NCI-H748 (cell line): Measurements from ENCODE around the gene CACNA2D3.
A peak's percentile ranks its signal among the peaks of the same experiment; 100 is the strongest.

Experiments
- DNase-seq: peaks from one replicate; lab custom pipeline; 2025; ENCODE audit not compliant: unreplicated experiment; lab: John Stamatoyannopoulos, UW

CACNA2D3 gene

DNA sequence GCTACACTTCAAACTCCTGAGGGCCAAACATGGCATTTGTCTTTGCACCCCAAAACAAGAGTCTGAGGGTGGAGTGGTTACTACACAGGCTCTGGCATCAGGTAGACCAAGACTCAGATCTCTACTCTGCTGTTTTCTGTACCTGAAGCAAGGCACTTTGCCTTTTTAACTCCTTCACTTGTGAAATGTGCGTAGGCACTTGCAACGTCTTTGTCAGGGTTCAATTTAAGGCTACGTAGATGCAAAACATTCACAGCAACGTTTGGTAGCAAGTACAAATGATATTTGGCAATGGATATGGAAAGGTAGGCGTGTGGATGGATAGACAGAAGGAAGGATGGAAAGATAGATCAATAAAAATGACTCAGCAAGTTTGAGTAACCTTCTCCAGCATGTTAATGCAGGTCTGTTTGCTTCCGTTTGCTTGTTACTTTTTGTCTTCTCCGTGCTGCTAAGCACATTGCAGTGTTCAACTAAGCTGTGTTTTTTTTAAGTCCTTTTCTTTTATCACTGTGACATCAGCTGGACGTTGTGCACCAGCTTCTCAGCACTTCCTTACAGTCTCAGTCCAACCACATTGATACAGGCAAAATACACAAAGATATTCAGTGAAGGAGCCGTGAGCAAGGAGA lies 704.8 kb downstream of the CACNA2D3 start:
- no peak for DNase-seq

DNA sequence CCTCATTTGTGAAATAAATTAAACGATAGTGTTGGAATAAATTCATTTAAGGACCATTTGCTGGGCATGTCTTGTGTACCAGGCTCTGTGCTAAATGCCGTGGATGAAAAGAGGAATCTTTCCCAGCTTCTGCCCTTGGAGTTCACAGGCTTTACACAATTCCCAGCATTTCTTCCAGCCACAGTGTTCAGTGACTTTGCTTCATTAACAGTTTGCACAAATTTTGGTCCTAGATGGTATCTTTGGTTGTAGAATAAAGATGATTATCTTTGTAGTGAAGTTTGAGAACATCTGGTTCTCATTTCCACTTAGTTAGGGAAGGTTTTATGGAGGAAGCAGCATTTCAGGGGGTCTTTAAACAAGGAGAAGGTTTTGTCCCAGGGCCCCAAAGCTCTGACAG lies 705.4 kb downstream of the CACNA2D3 start:
- DNase-seq, result no peak

DNA sequence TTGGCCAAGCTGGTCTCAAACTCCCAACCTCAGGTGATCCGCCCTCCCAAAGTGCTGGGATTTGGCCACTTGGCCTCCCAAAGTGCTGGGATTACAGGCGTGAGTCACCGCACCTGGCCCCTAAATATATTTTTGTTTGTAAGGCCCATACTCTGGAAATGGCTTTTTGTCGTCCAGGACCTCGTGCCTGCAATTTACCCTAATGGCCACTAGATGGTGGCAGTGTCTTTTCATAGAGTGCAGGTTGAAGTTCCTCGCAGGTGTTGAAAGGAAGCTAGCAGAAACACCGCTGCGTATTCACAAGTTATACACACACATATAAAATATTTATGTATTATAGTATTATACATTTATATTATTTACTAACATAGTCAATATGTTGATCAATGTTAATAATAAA lies 708.3 kb downstream of the CACNA2D3 start:
- peak; percentile 55 for DNase-seq

DNA sequence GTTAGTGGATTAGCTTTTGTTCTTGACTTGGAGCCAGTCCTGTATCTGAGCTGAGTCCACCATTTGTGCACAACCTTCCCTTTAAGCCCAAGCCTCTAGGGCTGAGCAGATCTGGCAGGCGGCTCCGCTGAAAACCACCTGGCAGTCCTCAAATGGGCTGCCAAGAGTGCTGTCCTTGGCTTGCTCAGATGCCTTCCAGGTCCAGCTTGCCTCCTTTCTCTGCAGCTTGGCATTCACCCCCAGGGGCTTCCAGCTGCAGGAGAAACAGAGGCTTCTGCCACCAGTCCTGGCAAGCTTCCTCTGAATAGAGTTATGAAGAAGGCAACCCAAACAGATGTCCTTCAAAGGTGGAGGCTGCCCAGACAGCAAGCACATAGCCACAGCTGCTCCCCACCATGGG lies 708.8 kb downstream of the CACNA2D3 start:
- no peak for DNase-seq

DNA sequence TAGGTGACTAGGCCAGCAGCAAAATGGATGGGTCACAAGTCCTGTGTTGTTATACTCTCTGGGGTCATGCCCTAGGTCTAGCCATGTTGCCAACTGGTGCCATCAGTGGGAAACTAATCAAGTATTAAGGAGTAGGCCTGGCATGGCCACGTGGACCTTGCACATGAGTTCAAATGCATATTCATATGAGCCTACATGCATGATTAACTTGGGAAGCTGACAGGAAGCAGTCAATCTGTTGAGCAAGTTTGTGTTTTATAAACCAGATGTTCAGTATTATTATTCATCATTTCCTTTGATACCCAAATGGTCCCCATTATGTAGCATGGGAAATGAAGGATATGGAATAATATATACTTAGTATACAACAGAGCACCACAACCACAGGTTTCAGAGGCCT lies 710.5 kb downstream of the CACNA2D3 start:
- DNase-seq, result no peak

DNA sequence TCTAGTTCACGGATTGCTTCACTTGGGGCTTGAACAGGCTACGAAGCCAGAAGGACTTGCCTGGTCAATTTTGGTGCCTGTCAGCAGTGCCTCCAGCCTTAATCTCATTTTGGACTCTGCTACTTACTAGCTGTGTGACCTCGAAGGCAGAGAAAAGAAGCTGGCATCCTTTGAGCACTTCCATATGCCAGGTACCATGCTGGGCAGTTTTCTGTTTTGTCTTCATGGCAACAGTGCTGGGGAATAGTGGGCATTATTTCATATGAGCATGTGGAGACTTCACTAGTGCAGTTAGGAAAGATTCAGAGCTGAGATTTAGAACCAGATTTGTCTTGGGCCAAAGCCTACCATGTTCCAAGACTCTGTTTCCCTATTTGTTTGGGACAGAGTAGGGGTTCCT lies 713.3 kb downstream of the CACNA2D3 start:
- peak; percentile 15 for DNase-seq

DNA sequence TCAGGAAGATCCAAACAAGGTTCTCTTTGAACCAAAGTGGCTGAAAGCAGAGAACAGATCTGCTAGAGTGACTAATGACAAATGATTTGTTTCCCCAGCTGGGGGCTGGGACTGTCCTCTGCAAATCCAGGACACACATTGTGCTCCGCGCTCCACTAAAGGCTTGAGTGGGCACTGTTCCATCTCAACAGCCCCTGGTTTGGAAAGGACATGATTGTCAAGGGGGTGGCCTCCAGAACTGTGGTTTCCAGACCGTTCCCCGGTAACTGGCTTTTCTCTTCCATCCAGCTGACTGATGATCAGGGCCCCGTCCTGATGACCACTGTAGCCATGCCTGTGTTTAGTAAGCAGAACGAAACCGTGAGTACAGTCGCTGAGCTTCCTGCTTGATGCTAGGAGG lies 714.5 kb downstream of the CACNA2D3 start:
- peak; percentile 38 for DNase-seq

DNA sequence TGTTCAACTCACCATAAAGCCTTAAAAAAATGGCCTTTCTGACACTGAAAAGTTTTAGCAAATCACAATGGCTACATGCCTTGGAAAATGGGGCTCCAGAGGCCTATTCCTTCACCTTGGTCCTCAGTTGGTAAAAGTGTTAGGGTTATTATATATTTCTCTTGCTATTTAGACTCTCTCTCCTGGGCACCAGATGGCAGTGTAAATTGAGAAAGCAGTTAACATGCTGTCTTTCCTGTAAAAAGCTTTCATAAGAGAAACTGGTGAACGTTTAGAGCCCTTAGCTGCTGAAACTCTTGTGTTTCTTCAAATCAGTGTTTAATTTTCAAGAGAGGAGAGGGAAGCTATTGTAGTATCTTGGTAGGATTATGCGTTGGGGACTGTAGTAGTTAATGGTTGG lies 715.6 kb downstream of the CACNA2D3 start:
- DNase-seq, result peak; percentile 58

DNA sequence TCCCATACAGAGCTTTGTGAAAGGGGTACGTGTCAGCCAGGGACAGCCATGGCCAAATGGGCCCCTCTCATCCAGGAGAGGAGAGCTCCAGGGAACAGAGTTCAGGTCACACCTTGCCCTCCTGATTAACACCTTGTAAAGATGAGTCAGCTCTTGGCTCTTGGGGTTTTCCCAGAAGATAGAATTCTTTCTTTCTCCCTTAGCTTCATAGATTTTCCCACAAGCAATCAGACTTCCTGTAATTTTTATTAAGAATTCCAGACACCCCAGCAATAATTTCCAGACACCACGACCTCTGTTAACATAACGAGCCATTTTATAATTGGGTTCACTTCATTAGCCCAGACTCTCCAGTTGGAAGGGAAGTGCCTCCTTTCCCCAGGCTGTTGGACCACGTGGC lies 719.1 kb downstream of the CACNA2D3 start:
- DNase-seq, result no peak

DNA sequence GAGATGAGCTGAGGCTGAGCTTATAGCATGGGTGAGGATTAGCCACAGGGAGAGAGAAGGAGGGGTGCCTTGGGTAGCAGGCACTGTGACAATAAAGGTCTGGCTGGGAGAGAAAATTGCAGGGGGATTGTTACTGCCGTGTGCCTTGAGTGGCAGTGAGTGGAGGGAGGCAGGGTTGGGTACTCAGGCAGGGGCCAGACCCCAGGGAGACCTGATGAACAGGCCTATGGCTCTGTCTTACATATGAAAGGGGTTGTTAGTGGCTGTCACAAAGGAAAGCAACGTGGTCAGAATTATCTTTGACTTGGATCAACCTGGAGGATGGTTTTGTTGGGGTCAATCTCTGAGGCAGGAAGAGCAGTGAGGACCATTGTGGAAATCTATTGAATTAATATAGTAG lies 721.0 kb downstream of the CACNA2D3 start:
- no peak for DNase-seq

DNA sequence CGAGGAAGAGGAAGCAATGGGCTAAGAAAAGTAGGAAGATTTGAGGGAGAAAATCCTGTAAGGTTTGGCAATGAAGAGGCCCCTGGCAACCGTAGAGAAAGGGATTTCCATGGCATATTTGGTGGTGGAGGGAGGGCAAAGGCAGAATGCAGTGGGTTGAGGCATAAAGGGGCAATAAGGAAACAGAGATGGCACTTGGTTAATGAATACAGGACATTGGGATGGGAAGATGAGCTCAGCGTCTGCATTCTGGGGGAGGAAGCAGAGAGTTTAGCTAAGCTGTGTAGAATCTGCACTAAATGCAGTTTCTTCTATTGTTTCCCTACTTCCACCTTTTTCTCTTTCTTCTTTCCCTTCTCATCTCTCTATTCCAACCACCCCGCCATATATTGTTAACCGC lies 721.9 kb downstream of the CACNA2D3 start:
- DNase-seq, result no peak

DNA sequence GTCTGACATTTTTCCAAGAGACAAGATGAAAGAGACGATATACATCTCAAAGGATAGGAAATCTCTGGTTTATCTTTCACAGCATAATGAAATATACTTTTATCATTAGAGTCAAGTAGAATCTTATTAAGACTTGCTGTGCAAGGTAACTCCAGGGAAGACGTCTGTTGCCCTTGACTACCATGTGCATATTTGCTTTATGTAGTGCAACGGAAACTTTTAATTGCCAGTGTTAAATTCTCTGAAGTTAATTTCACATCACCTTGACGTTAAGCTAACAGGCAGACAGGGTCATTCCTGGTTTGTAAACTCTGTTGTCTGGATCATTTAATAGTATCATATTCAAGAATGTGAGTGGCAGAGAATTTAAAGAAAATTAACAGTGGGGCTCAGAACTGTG lies 722.7 kb downstream of the CACNA2D3 start:
- DNase-seq, result no peak

DNA sequence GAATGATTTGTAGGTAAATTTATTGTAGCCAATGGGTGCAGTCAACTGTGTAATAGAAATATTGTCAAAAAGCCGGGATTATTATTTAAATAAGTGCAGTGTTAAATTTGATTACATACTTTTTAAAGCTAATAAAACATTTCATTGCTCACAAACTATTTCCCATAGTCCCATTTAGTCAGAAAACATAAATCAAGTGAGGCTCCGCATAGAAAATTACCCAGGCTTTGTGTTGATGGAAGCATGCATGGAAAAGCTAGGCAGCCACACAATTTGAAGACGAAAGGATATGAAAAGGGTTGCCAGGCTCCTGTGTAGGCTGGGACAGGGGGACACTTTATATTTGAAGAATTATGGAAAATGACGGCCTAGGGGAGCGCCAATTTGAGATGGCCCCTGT lies 723.2 kb downstream of the CACNA2D3 start:
- DNase-seq, result no peak

DNA sequence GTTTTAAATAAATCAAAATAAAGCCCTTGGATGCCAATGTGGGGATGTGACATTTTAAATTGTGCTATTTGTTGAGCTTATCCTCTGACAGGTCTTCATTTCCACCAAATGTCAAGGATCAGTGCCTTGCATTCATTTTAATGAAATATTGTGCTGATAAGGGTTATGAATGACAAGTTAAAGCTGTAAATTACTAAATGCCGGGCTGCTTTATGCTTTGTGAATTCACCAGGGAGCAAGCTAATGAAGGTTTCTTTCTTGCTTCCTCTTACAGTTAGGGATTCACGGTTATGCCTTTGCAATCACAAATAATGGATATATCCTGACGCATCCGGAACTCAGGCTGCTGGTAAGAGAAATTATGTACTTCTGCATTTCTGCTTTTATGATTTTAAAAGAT lies 723.8 kb downstream of the CACNA2D3 start:
- DNase-seq, result no peak

DNA sequence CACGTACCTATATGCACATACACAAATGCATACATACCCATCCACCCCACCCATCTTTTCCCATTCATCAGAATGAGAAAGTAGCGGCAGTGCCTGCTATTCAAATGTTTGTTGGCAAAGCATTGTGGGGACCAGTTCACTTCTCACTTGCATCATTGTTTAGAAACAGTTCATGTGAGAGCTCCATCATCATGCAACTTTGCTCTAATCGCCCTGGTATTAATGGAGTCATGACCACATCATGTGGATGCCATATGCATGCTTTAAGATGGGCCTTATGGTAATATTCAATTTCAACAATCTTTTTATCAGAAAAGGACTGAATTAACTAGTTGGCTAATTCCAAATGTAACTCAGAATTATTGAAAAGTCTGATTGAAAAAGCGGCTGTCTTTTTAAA lies 725.0 kb downstream of the CACNA2D3 start:
- no peak for DNase-seq

DNA sequence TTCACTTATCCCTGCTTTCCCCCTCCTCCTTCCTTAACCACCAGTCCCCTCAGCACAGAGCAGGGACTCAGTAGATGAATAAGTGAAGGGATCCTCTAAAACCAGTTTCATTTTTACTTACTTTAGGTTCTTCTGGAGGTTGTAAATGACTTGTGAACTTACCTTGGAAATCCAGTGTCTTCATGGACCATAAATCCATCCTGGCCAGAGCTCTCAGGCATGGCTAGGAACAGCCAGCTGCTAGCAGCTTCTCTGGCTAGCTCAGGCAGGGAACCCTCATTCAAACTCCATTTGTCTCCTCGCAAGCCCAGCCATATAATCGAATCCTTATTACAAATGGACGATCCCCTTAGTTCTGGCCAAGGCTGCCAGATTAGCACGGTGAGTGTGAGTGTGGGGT lies 727.0 kb downstream of the CACNA2D3 start:
- DNase-seq, result no peak

DNA sequence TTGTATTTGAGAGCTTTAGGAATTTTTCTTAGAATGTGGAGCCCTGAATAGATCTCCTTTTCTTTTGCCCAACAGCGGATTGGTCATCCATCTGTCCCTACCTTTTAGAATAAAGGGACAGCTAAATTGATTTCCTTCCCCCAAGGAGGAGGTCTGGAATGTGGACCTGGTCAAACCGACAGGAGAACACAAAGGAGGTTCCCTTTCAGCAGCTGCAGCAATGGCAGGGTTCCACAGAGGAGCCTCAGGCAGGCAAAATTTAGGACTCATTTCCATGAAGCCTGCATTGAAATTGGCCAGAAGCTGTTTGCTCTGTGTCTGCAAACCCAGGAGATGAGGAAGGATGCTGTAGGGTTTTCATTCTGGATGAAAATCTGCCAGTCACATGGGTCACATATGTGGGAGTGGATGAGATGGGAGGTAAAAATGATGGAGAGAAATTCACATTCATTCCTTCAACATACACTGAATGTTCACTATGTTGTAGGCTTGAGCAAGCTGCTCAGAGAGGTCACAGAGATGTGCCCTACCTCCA lies 728.2 kb downstream of the CACNA2D3 start:
- DNase-seq, result no peak

DNA sequence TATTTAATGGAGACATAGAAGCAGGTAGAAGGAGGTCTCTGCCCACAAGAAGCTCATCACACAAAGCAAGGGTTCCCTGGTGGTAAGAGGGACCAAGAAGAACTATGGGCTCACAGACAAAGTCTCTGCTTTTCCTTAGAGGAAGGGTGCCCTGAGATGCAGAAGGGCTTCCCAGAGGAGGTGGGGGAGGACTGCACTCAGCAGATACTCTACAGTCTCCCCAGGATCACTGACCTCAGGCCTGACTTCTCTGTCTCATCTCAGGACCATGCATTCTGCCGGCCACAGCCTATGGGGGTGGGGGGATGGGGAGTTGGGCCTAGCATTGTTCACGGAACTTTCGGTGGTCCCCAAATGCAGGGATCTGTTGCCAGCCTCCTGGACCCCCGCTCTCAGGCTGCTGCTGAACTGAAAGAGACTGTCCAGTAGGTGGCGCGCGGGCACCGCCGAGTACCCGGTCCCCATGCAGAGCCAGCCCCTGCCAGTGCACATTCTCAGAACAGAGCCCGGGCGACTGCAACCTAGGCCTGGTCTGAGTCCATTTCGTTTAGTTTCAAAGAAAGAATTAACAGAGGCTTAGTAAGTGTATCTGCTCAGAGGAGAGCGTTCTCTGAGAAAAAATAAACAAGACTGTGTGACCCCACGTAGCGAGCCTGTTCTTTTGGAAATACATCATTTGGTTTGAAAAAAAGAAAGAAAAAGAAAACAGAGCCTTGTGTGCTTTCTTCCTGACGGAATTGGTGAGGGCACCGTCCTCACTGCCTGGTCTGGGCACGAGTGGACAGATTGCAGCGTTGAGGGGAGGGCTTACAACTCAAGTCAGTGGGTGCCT lies 731.4 kb downstream of the CACNA2D3 start:
- DNase-seq, result peak; percentile 85

DNA sequence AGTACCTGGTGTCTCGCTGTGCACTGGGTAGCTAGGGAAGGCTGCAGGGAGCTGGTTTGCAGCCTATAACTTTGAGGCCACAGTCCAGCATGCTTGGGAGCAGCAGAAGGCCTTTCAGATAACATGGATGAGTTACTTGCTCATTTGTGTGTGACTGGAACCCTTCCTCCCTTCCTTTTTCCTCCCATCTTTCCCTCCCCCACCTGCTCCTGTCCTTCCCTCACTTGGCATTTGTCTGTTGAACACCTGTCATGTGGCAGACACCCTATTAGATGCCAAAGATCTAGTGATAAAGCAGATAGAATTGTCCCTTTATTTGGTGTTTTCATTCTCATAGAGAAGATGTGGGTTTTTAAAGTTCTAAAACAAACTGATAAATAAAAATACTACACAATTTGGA lies 733.9 kb downstream of the CACNA2D3 start:
- DNase-seq, result peak; percentile 19

DNA sequence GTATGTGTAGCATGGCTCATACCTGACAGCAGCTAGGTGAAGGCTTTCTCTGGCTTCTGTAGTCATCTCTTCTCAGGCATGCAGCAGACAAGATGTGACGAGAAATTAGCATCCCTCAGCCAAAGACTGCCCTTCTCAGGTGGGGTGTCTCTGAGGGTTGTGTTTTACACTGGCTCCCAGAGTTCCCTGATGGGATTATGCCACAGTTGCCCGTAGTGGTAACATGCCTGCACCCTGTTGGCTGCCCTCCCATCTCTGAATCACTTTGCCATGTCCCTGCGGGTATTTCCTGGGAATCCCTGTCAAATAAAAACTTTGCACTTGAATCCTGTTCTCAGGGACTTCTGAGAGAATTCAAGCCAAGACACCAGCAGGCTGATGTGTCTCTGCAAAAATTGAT lies 735.0 kb downstream of the CACNA2D3 start:
- DNase-seq, result no peak

DNA sequence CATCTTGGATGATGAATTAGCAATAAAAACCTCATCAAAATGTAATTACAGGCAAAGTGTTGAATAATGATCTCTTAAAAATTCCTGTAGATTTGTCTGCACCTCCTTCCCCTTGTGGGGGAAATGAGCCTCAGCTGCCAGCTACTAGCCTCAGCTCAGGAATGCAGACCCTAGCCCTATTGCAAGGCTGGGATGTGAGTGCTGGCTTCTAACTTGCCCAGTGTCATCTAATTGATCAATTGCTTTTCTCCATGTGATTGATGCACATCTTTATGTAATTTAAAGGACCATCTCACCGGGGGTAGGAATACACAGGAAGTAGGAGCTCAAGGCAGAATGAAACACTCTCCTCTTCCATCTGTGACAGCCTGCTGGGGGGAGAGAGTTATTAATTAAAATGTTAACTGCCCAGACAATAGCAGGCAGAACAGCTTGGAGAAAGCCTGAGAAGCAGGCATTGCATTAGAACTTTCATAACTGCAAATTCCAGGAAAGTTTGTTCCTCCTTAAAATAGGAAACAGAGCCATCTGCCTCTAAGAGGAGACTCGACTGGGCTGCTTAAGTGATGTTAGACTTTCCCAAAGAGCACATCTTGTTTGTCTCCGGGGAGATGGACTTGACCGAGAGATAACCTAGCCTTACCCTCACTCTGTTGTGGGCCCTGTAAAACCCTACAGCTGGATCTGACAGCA lies 735.9 kb downstream of the CACNA2D3 start:
- DNase-seq, result peak; percentile 5

DNA sequence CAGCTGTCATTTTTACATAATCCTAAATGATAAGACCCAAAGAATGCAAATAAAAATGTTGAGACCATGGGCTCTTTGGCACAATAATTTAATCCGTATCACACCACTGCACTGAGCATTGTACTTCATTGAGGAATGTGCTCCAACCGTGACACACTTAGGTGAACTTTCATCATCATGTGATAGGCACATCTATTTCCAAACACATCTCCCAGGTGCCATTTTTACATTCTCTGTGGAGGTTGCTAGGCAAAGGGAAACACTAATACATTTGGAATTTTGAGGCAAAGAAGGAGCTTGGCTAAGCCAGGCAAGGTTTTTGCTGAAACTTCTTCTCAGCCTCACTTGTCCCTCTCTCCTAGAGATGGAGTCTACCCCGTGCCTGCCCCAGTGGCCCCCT lies 736.8 kb downstream of the CACNA2D3 start:
- no peak for DNase-seq
